Astrocyte (in vitro differentiated cells and primary cell): ENCODE measurements around the gene KRTAP2-2. TPM values are rescaled to one million over a fixed set of nuclear protein-coding genes. Genes with fewer than 3 reads are reported as not detected.
A peak's percentile ranks its signal among the peaks of the same experiment; 100 is the strongest.
"Not testable (repeated sequence)": the region's sequence is repeated elsewhere in the genome, so short reads cannot be mapped to it uniquely, and the experiment has no call there.

Source experiments
- DNase-seq: peaks from one replicate; pipeline ENCODE4 v3.0.0-alpha.2; 2010; ENCODE audit warnings: low read depth
- FAIRE-seq: peaks from 2 replicates; lab custom pipeline; 2011; peaks lifted over from hg19 to GRCh38; lab: Jason Lieb, UNC
- H2AFZ ChIP-seq: 2 replicates; pipeline ENCODE4 v1.6.0; 2012; ENCODE audit warnings: low read depth, low read length, inconsistent platforms
- H3K27ac ChIP-seq: 2 replicates; pipeline ENCODE4 v1.5.1; 2011; ENCODE audit warnings: low read depth, low read length, inconsistent platforms
- H3K27me3 ChIP-seq: 2 replicates; pipeline ENCODE4 v1.6.0; 2011; ENCODE audit warnings: low read length, inconsistent platforms; ENCODE audit not compliant: insufficient read depth
- H3K36me3 ChIP-seq: 2 replicates; pipeline ENCODE4 v1.5.1; 2011; ENCODE audit warnings: low read length, inconsistent platforms; ENCODE audit not compliant: insufficient read depth
- H3K4me1 ChIP-seq: 2 replicates; pipeline ENCODE4 v1.5.1; 2011; ENCODE audit warnings: low read length, inconsistent platforms; ENCODE audit not compliant: insufficient read depth
- H3K4me2 ChIP-seq: 2 replicates; pipeline ENCODE4 v1.6.0; 2012; ENCODE audit warnings: low read length, inconsistent platforms
- H3K4me3 ChIP-seq: 2 replicates; pipeline ENCODE4 v1.5.1; 2011; ENCODE audit warnings: low read depth, mild to moderate bottlenecking, low read length, inconsistent platforms; ENCODE audit not compliant: insufficient read depth
- H3K79me2 ChIP-seq: 2 replicates; pipeline ENCODE4 v1.6.0; 2012; ENCODE audit warnings: mild to moderate bottlenecking, low read length, inconsistent platforms; ENCODE audit not compliant: insufficient read depth
- H3K9ac ChIP-seq: 2 replicates; pipeline ENCODE4 v1.6.0; 2012; ENCODE audit warnings: mild to moderate bottlenecking, low read length, inconsistent platforms
- H3K9me3 ChIP-seq: 2 replicates; pipeline ENCODE4 v1.5.1; 2012; ENCODE audit warnings: low read depth, mild to moderate bottlenecking, low read length, inconsistent platforms; ENCODE audit not compliant: insufficient read depth
- H4K20me1 ChIP-seq: 2 replicates; pipeline ENCODE4 v1.6.0; 2012; ENCODE audit warnings: low read length, inconsistent platforms; ENCODE audit not compliant: insufficient read depth
- H3K27ac Mint-ChIP-seq: one replicate; pipeline ENCODE4 v1.8.0; 2021; ENCODE audit warnings: mild to moderate bottlenecking, mixed read lengths; ENCODE audit not compliant: unreplicated experiment
- H3K27me3 Mint-ChIP-seq: one replicate; pipeline ENCODE4 v1.8.0; 2021; ENCODE audit warnings: low read depth, mixed read lengths; ENCODE audit not compliant: unreplicated experiment
- H3K36me3 Mint-ChIP-seq: one replicate; pipeline ENCODE4 v1.8.0; 2021; ENCODE audit warnings: low read depth, mixed read lengths; ENCODE audit not compliant: unreplicated experiment
- H3K4me1 Mint-ChIP-seq: one replicate; pipeline ENCODE4 v1.8.0; 2021; ENCODE audit warnings: low read depth, mixed read lengths; ENCODE audit not compliant: unreplicated experiment
- H3K4me3 Mint-ChIP-seq: one replicate; pipeline ENCODE4 v1.8.0; 2021; ENCODE audit warnings: mild to moderate bottlenecking, moderate library complexity, mixed read lengths; ENCODE audit not compliant: unreplicated experiment
- H3K9me3 Mint-ChIP-seq: one replicate; pipeline ENCODE4 v1.8.0; 2021; ENCODE audit warnings: mild to moderate bottlenecking, mixed read lengths; ENCODE audit not compliant: unreplicated experiment
- CTCF ChIP-seq: IDR thresholded peaks from 2 replicates; pipeline ENCODE4 v1.5.1; 2011; ENCODE audit warnings: low read depth, mild to moderate bottlenecking, inconsistent platforms, low read length, moderate library complexity; ENCODE audit not compliant: insufficient read depth
- EZH2 ChIP-seq: IDR thresholded peaks from 2 replicates; pipeline ENCODE4 v1.6.1; 2012; ENCODE audit warnings: mild to moderate bottlenecking, low read length, inconsistent platforms; ENCODE audit not compliant: insufficient read depth
- total RNA-seq: library from RNA; stranded (reverse); gene quantifications from 2 replicates; pipeline ENCODE4 v1.2.1, GENCODE V29; 2021

The KRTAP2-2 gene
- total RNA-seq, 1 donor from 2014 or later, result not detected

GRCh38 chr17:41098042-41098441 is 43.0 kb upstream of the KRTAP2-2 start, which contains the start of gene KRTAP4-8:
TSS of gene KRTAP4-8 (minus strand) at chr17:41098142. CDS start at chr17:41098084, 58 bp downstream.
- Histone ChIP-seq H3K4me2 (peak within 1 kb of the TSS; percentile 41), H3K4me1 (peaks cover 3% of the 10 kb centered on the region), H3K9ac (no peak within 1 kb of the TSS), H3K9me3 (no peaks in the 10 kb centered on the region), H4K20me1 (no peaks in the 10 kb centered on the region), H3K27me3 (no peaks in the 10 kb centered on the region), H3K36me3 (no peaks in the 10 kb centered on the region), H3K27ac (no peak within 1 kb of the TSS), H3K4me3 (no peak within 1 kb of the TSS), H3K79me2 (no peaks in the 10 kb centered on the region), H2AFZ (no peak within 1 kb of the TSS)
- Mint-ChIP-seq H3K9me3 (peaks cover 2% of the 10 kb centered on the region), H3K4me1 (peaks cover 18% of the 10 kb centered on the region), H3K27me3 (no peaks in the 10 kb centered on the region), H3K36me3 (no peaks in the 10 kb centered on the region), H3K27ac (peak within 1 kb of the TSS; percentile 48), H3K4me3 (no peak within 1 kb of the TSS)
- TF ChIP-seq CTCF, result no peak
- TF ChIP-seq EZH2, result no peak
- FAIRE-seq (no peak), DNase-seq (no peak)

GRCh38 chr17:41096055-41096454 is 41.0 kb upstream of the KRTAP2-2 start:
- Histone ChIP-seq H2AFZ (no peak overlapping the region), H3K4me1 (peaks cover 3% of the 10 kb centered on the region), H3K27me3 (no peaks in the 10 kb centered on the region), H3K9ac (no peak overlapping the region), H4K20me1 (no peaks in the 10 kb centered on the region), H3K9me3 (no peaks in the 10 kb centered on the region), H3K27ac (no peak overlapping the region), H3K4me2 (no peak overlapping the region), H3K36me3 (no peaks in the 10 kb centered on the region), H3K4me3 (no peak overlapping the region), H3K79me2 (no peaks in the 10 kb centered on the region)
- no peak for TF ChIP-seq EZH2
- TF ChIP-seq CTCF, result no peak
- H3K4me1 Mint-ChIP-seq, result peaks cover 17% of the 10 kb centered on the region
- H3K4me3 Mint-ChIP-seq, result no peak overlapping the region
- no peak overlapping the region for H3K27ac Mint-ChIP-seq
- H3K9me3 Mint-ChIP-seq, result peaks cover 2% of the 10 kb centered on the region
- DNase-seq (no peak), FAIRE-seq (no peak)
- H3K27me3 Mint-ChIP-seq, result no peaks in the 10 kb centered on the region
- H3K36me3 Mint-ChIP-seq, result no peaks in the 10 kb centered on the region

- not testable (repeated sequence) for H3K4me2 ChIP-seq, H3K36me3 Mint-ChIP-seq, DNase-seq, H3K27me3 Mint-ChIP-seq, H3K4me1 ChIP-seq, H3K36me3 ChIP-seq, H3K4me1 Mint-ChIP-seq, H3K27me3 ChIP-seq, H3K79me2 ChIP-seq, H3K27ac ChIP-seq, FAIRE-seq, H3K9ac ChIP-seq, H3K4me3 Mint-ChIP-seq, H4K20me1 ChIP-seq, H3K4me3 ChIP-seq, H2AFZ ChIP-seq, H3K9me3 ChIP-seq, H3K9me3 Mint-ChIP-seq, H3K27ac Mint-ChIP-seq
Measured at GRCh38 chr17:41088760-41089352, 33.8 kb upstream of the KRTAP2-2 start.

GRCh38 chr17:41084100-41084856 is 29.2 kb upstream of the KRTAP2-2 start, which contains the start of gene KRTAP4-7:
TSS of gene KRTAP4-7 (plus strand) at chr17:41084150. CDS start at chr17:41084207, 57 bp downstream.
- not testable (repeated sequence) for H3K4me3 Mint-ChIP-seq, H3K9me3 Mint-ChIP-seq, H3K9me3 ChIP-seq, H3K27me3 Mint-ChIP-seq, H2AFZ ChIP-seq, H3K9ac ChIP-seq, DNase-seq, H3K36me3 Mint-ChIP-seq, H3K79me2 ChIP-seq, H3K36me3 ChIP-seq, H3K4me3 ChIP-seq, H4K20me1 ChIP-seq, H3K4me1 ChIP-seq, H3K27me3 ChIP-seq
- Histone ChIP-seq H3K27ac (peak within 1 kb of the TSS; percentile 22), H3K4me2 (peak within 1 kb of the TSS; percentile 23)
- peaks cover 19% of the 10 kb centered on the region for H3K4me1 Mint-ChIP-seq
- peak; percentile 5 for FAIRE-seq
- H3K27ac Mint-ChIP-seq, result peak within 1 kb of the TSS; percentile 10
